Measurements from ENCODE around the gene API5.
"Not testable (repeated sequence)": the region's sequence is repeated elsewhere in the genome, so short reads cannot be mapped to it uniquely, and the experiment has no call there.

GRCh38 chr11:43351426-43351825, 39.6 kb downstream of the API5 start:
- TF ChIP-seq POLR2A, CTCF, POLR2AphosphoS5 (IDR thresholded peaks at IDR 0.05): not testable (repeated sequence)

Measured in sigmoid colon (tissue), 4 donors.